ENCODE results near the gene FNBP1. TPM values are rescaled to one million over a fixed set of nuclear protein-coding genes. Genes with fewer than 3 reads are reported as not detected.

FNBP1 gene
- total and polyA plus RNA-seq, 2 of the 8 experiments (the other 6 are each of a cell fraction or from before 2014, with no cell fraction given) = 7.2 to 40.9 TPM

- TF ChIP-seq, protein P1, sequence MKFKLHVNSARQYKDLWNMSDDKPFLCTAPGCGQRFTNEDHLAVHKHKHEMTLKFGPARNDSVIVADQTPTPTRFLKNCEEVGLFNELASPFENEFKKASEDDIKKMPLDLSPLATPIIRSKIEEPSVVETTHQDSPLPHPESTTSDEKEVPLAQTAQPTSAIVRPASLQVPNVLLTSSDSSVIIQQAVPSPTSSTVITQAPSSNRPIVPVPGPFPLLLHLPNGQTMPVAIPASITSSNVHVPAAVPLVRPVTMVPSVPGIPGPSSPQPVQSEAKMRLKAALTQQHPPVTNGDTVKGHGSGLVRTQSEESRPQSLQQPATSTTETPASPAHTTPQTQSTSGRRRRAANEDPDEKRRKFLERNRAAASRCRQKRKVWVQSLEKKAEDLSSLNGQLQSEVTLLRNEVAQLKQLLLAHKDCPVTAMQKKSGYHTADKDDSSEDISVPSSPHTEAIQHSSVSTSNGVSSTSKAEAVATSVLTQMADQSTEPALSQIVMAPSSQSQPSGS (IDR thresholded peaks at IDR 0.05; ENCODE audit: low read length) = no peak
- TF ChIP-seq SP4 (IDR thresholded peaks at IDR 0.05; ENCODE audit: low read length) (no peak), SAP30 (IDR thresholded peaks at IDR 0.05; ENCODE audit: insufficient read depth, insufficient replicate concordance, low read length) (no peak), POLR2AphosphoS5 (IDR thresholded peaks at IDR 0.05; ENCODE audit: low read depth, low read length) (no peak), RXRA (IDR thresholded peaks at IDR 0.05; ENCODE audit: insufficient read depth, low read depth, low read length) (no peak), RAD21 (IDR thresholded peaks at IDR 0.05 in 1 of 2, conservative IDR thresholded peaks at IDR 0.05 in 1 of 2; ENCODE audit: low read depth in 2 of 2, low read length in 2 of 2) (no peak), RBBP5 (IDR thresholded peaks at IDR 0.05; ENCODE audit: borderline replicate concordance, low read depth, low read length) (no peak), TAF1 (IDR thresholded peaks at IDR 0.05; ENCODE audit: low read depth, low read length) (no peak), E2F6 (IDR thresholded peaks at IDR 0.05) (no peak)
These were observed 147.4 kb downstream of the FNBP1 start (continued) for GRCh38 chr9:129895376-129896268.
